Activated CD8-positive, alpha-beta memory T cell treated with anti-CD3 and anti-CD28 coated beads for 36 hours (primary cell): ENCODE results near the gene ITGA7. TPM values are rescaled to one million over a fixed set of nuclear protein-coding genes. Genes with fewer than 3 reads are reported as not detected.

Source experiments
- CTCF ChIA-PET: fragments of 350-600 bp; sonication (Branson Sonifier 250); formaldehyde crosslinking; loops from one replicate; lab custom pipeline; 2021; ENCODE audit warnings: antibody characterized with exemption; lab: Charles Lee
- POLR2A ChIA-PET: fragments of 350-600 bp; sonication (Branson Sonifier 250); formaldehyde crosslinking; loops from one replicate; lab custom pipeline; 2021; ENCODE audit warnings: antibody characterized with exemption; lab: Charles Lee
- total RNA-seq, 2 experiments: library from RNA; stranded (reverse); gene quantifications; one replicate each; pipeline ENCODE4 v1.2.3, GENCODE V29; 2021

The ITGA7 gene
- total RNA-seq, 2 experiments from 2014 or later, result 3.6 to 4.1 TPM

DNA sequence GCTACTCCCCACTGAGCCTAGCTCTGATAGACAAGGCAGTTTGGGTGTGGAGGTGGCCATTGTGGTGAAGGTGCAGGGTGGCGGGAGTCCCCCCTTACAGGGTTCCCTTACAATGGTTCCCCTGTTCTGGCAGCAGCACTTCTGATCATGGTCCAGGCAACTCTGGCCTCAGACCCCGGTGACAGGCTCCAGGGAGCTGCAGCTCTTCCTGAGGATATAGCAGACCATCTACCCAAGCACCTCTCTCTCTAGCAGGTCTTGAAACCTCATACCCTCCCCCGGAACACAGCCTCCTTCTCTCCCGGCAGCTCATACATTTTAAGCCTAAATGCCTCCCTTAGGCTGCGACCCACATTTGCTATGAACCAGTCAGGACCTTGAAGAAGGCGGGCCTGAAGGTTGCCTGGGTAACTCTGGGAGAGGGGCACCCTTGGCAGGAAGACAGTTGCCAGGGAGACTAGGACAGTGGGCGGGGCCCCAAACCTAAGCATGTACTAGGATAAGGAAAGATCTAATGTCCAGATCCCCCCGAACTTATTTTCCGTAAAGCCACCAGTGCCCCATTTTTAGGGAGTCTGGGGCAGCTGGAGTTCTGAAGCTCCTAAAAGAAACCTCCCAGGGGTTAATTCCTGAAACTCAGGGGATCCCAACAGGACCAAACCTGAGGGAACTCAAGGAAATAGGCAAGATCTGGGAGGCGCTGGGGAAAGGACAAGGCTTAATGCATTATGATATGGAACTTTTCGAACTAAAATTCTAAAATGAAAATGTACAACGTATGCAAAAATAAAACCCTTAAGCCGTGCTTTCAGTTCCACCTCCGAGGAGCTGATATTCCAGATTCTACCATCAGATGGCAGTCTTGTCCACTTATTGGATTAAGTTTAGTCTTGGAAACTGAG lies 30.7 kb upstream of the ITGA7 start:
- ChIA-PET CTCF (interaction anchor here (0.6 to 4.0 kb wide), 27 partner anchors 9 to 451 kb away, joined by 3 to 38 read pairs (median 5); partner anchors contain the start of genes BLOC1S1, CD63, DGKA and IKZF4), POLR2A (interaction anchor here (2.0 kb wide), 1 partner anchor 9 kb away, joined by 8 read pairs; no protein-coding TSS in a partner anchor)

DNA sequence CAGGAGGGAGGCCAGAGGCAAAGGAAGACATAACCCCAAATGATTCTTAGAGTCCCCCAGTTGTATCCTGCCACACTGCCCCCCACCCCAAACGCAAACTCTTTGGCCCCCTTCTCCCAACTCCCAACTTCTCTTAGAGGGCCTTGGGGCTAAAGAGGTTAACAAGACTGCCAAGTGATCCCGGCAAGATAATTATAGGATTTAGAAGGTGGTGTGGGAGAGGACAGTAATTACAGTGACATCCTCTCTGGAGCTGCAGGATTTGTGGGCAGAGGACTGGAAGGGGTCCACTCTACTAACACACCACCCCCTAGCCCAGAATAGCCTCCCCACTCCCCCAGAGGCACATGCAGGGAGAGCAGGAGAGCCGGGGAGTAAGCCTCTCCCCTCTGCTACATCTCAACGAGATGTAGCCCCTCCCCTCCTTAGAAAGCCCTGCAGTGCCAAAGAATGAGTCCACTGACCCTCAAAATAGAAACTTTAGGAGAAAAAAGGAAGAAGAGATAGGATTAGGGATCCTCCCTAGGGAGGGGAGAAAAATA lies 29.9 kb upstream of the ITGA7 start:
- POLR2A ChIA-PET, result interaction anchor here (0.7 to 2.0 kb wide), 2 partner anchors 8 to 9 kb away, joined by 8 to 13 read pairs; no protein-coding TSS in a partner anchor

DNA sequence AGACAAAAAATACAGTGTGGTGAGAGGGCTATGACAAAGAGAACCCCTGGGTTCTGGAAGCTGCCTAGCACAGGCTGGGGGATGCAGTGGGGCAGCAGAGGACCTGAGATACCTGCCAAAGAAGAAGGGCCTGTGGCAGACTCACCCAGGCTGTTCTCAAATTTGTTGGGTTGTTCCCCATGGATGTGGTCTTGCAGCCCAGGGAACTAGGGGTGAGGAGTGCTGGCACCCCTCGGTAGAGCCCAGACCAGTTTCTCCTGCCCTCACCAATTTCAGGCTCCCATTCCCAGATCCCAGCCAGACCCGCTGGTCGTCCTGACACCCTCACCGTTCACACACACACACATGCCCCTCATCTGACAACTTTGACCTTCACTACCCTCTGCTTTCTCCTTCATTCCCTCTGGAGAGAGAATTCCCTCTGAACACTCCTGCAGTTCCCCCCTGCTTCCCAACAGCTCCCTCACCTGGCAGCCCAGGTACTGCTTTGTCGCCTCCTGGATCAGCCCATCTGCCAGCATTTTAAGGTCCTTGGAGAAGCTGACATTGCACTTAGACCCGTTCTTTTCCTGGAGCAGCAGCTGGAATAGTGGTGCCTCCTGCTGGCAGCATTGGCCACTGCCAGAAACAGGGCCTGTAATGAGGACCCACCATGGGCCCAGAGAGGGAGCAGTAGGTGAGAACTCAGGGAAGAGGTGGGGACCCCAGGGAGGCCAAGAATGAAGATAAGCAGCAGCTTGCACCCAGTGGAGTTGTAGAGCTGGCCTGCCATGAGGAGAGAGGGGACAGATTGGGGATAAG lies 29.3 kb upstream of the ITGA7 start:
- ChIA-PET CTCF (interaction anchor here (0.5 to 4.0 kb wide), 13 partner anchors 8 to 203 kb away, joined by 3 to 38 read pairs (median 9); partner anchors contain the start of genes BLOC1S1, CD63 and DGKA), POLR2A (interaction anchor here (0.7 kb wide), 1 partner anchor 10 kb away, joined by 13 read pairs; no protein-coding TSS in a partner anchor)

More for the DNA sequence above, 29.9 kb upstream of the ITGA7 start:
- CTCF ChIA-PET, result interaction anchor here (0.6 to 4.0 kb wide), 17 partner anchors 9 to 223 kb away, joined by 3 to 38 read pairs (median 8); partner anchors contain the start of genes BLOC1S1, CD63, DGKA and RDH5

DNA sequence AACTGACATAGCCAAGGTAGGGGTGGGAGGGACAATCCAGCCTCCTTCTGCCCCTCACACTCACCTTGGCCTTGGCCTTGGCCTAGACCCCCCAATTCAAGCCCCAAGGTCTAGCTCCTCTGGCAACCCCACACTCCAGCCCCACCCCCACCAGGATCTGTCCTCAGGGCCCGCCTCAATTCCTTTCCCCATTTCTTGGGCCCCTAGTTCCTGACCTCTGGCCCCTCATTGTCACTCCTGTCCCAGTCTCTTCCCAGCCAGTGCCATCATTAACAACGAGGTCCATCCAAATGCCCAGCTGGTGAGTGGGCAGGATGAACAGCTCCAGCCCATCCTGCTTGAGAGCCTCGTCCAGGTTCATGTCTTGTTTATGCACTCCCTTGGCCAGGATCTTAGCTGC lies 28.4 kb upstream of the ITGA7 start:
- ChIA-PET CTCF (interaction anchor here (1.6 to 4.0 kb wide), 2 partner anchors 7 to 12 kb away, joined by 14 to 38 read pairs; partner anchors contain the start of gene CD63), POLR2A (no interaction called here)

DNA sequence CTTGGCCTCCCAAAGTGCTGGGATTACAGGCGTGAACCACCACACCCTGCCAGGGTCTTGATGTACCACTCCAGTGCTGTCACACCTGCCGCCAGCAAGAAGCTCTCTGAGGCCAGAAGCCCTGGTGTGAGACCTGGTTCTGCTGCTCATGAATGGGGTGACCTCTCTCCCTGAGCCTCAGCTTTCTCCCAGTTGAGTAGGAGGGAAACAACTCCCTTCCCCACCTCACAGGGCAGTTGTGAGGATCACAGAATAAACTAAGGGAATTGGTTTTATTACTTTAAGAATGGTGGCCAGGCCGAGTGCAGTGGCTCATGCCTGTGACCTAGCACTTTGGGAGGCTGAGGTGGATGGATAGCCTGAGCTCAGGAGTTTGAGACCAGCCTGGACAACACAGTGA lies 26.9 kb upstream of the ITGA7 start:
- CTCF ChIA-PET, result interaction anchor here (1.1 kb wide), 1 partner anchor 29 kb away, joined by 4 read pairs; no protein-coding TSS in a partner anchor
- POLR2A ChIA-PET, result interaction anchor here (0.8 kb wide), 1 partner anchor 18 kb away, joined by 7 read pairs; no protein-coding TSS in a partner anchor

DNA sequence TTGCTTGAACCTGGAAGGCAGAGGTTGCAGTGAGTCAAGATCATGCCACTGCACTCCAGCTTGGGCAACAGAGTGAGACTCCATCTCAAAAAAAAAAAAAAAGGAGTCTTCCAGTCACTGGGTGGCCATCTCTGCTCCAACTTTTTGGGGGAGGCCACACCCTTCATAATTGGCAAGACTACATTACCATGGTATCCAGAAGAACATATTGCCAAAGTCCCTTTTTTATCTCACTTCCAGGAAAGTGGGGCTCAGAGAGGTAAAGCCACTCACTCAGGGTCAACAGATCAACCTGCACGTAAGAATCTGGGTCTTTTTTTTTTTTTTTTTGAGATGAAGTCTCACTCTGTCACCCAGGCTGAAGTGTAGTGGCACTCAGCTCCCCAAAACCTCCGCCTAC lies 26.2 kb upstream of the ITGA7 start:
- POLR2A ChIA-PET, result interaction anchor here (0.8 kb wide), 1 partner anchor 17 kb away, joined by 7 read pairs; no protein-coding TSS in a partner anchor

DNA sequence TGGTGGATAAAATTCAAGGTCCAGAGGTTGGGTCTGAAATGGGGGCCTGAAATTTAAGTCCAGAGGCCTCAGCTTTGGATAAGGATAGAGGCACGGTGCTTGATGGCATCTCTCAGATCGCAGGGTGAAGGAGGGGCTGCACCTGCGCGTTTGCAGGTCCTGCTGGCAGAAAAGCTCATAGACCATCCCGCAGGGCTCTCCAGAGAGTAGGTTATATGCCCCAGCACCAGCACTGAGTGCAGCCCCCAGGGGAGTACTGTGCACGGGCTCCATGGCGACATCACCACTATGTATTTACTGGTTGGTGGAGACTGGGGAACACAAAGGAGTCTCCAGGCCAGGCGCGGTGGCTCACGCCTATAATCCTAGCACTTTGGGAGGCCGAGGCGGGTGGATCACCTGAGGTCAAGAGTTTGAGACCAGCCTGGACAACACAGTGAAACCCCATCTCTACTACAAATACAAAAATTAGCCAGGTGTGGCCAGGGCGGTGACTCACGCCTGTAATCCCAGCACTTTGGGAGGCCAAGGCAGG lies 25.4 kb upstream of the ITGA7 start:
- CTCF ChIA-PET, result interaction anchor here (0.8 kb wide), 1 partner anchor 52 kb away, joined by 4 read pairs; a partner anchor contains a TSS
- POLR2A ChIA-PET, result interaction anchor here (0.7 kb wide), 1 partner anchor 8 kb away, joined by 3 read pairs; no protein-coding TSS in a partner anchor

More for the DNA sequence above, 26.2 kb upstream of the ITGA7 start:
- CTCF ChIA-PET, result interaction anchor here (0.8 kb wide), 1 partner anchor 52 kb away, joined by 4 read pairs; a partner anchor contains a TSS

DNA sequence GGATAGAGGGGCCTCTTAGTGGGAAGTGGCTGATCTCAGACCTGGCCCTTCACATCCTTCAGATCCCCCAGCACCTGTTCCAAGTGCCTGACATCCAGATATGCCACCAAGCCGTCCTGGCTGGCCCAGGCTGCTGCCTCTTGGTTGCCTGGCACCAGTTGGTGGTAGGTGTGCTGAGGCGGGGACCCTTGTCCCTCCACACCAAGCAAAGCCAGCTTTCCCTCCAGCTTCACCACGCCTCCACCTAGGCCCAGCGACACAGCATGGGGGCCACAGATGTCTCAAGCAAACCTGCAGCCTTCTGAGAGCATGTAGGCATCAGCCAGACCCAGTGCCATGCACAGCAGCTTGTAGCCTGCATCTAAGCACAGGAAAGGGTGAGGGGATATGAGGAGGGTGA lies 24.6 kb upstream of the ITGA7 start:
- POLR2A ChIA-PET, result no interaction called here
- CTCF ChIA-PET, result interaction anchor here (1.3 kb wide), 1 partner anchor 91 kb away, joined by 3 read pairs; no protein-coding TSS in a partner anchor

DNA sequence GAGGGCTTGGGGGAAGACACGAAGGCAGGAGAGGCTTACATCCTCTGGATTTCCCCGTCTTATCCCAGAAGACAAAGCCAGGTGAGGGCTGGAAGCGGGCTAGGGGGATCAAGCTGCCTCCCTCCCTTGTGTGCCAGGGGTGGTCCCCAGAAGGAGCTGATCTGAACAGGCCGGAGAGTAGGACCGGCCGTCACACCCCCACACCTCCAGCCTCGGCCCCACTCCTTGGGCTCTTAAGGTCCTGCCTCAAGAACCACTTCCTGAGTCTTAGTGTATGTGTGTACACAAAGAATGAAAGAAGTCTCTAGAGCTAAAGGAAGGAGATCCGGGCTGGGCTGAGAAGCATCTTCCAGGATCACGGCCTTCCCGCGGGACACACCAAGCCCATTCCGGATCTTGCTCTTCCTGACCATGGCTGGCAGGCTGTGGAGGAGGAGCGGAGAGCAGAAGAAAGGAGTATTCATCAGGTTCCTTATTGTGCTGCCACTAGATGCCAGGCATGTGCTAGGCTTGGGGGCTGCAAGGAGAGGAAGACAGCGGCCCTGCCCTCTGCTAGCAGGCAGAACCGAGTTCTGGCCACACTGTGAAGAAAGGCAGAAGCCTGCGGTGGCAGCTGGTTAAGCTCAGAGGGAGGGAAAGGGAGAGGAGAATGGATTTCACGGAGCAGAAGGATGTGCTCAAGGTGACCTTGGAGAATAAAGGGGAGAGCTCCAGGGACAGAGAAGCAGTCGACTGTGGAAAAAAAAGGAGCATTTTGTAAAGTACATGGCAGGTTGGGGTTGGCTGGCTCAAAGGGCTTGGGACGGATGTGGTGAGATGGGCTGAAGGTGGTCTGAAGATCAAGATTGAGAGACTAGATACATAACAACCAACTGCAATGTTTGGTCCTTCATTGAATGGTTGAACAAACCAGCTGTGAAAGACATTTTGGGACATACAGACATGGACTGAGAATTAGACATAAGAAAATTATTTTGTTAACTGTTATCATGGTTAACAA lies 22.4 kb upstream of the ITGA7 start:
- ChIA-PET POLR2A (interaction anchor here (0.9 to 2.0 kb wide), 14 partner anchors 8 to 315 kb away, joined by 3 to 10 read pairs (median 4); partner anchors contain the start of genes BLOC1S1, DNAJC14, ORMDL2 and PYM1), CTCF (interaction anchor here (0.9 to 4.7 kb wide), 8 partner anchors 7 to 73 kb away, joined by 3 to 38 read pairs (median 5); partner anchors contain the start of genes BLOC1S1, GDF11 and RDH5)

- CTCF ChIA-PET, result interaction anchor here (1.1 to 4.7 kb wide), 7 partner anchors 8 to 73 kb away, joined by 4 to 38 read pairs (median 5); partner anchors contain the start of genes BLOC1S1 and RDH5
Observed at GRCh38 chr12:55728939-55729818, 21.5 kb upstream of the ITGA7 start, which contains the start of gene CD63. CD63 (minus strand) TSS chr12:55729009; CDS start chr12:55728341, 668 bp downstream.

DNA sequence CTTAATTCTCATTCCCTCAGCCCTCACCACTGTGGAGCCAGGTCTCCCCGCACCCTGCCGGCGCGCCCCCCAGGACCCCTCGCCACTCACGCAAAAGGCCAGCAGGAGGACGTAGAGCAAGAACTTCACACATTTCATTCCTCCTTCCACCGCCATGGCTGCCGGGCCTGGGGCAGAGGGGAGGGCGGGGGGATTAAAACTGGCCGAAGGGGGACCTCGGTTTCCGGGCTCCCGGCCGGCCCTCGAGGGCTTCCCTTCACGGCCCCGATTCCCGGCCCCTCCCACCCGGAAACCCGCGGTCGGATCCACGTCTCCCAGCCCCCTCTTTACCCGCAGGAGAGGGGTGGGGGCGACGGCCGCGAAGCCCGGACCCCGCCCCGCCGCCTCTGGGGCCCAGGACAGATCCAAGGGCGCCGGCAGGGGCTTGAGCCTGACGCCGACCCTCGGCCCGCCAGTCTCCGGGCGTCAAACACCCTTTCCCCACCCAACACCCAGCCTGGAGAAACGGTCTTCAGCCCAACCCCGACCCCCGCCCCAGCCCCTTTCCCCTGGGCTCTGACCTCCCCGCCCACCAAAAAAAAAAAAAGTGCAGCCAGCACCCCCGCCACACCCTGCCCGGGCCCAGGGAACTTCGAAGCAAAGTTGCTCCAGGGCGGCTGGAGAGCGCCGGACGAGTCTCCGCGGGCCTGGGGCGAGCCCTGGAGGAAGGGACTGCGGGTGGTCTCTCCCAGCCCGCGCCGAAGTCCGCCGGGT lies 20.7 kb upstream of the ITGA7 start:
- CTCF ChIA-PET, result interaction anchor here (1.2 to 4.7 kb wide), 5 partner anchors 9 to 72 kb away, joined by 4 to 38 read pairs (median 5); partner anchors contain the start of gene BLOC1S1
- POLR2A ChIA-PET, result interaction anchor here (1.0 to 2.0 kb wide), 5 partner anchors 9 to 101 kb away, joined by 3 to 10 read pairs (median 5); partner anchors contain the start of genes DNAJC14, ORMDL2, RDH5 and SARNP

More at GRCh38 chr12:55728939-55729818, 21.5 kb upstream of the ITGA7 start, which contains the start of gene CD63:
- POLR2A ChIA-PET, result interaction anchor here (0.7 to 2.0 kb wide), 15 partner anchors 9 to 316 kb away, joined by 3 to 10 read pairs (median 3); partner anchors contain the start of genes BLOC1S1, DNAJC14, ORMDL2 and PYM1

GRCh38 chr12:55727643-55728185 lies 20.0 kb upstream of the ITGA7 start:
- CTCF ChIA-PET, result interaction anchor here (4.7 kb wide), 1 partner anchor 10 kb away, joined by 38 read pairs; no protein-coding TSS in a partner anchor

DNA sequence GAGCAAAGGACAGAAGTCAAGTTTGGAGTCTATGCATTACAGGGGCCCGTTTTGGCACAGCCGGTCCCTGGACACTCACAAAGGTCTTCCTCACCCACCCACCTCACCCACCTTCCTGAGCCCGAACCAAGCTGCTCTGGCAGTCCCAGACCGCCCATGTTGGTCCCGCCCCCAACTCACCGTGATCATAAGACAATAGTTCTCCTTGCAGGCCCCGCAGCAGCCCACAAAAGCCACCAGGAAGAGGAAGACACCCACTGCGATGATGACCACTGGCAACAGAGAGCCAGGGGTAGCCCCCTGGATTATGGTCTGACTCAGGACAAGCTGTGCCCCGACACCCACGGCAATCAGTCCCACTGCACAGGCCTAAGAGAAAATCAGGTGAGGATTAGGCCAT lies 19.3 kb upstream of the ITGA7 start:
- ChIA-PET CTCF (interaction anchor here (4.7 kb wide), 1 partner anchor 11 kb away, joined by 38 read pairs; no protein-coding TSS in a partner anchor), POLR2A (interaction anchor here (0.6 kb wide), 1 partner anchor 9 kb away, joined by 3 read pairs; no protein-coding TSS in a partner anchor)

More at GRCh38 chr12:55727643-55728185, 20.0 kb upstream of the ITGA7 start:
- POLR2A ChIA-PET, result no interaction called here

- ChIA-PET CTCF (interaction anchor here (1.3 to 3.4 kb wide), 3 partner anchors 9 to 13 kb away, joined by 5 to 14 read pairs (median 6); partner anchors contain the start of gene BLOC1S1), POLR2A (no interaction called here)
Observed at GRCh38 chr12:55725556-55725955, 17.9 kb upstream of the ITGA7 start.
